Nephron progenitor cell (in vitro differentiated cells): ENCODE measurements around the gene B4GALT6.

Experiments used
- DNase-seq: peaks from one replicate; pipeline ENCODE4 v3.0.0; 2021
- H3K27ac Mint-ChIP-seq: 2 replicates; pipeline ENCODE4 v1.8.0; 2021; ENCODE audit warnings: mild to moderate bottlenecking, moderate library complexity, mixed read lengths
- H3K27me3 Mint-ChIP-seq: 2 replicates; pipeline ENCODE4 v1.8.0; 2021; ENCODE audit warnings: mild to moderate bottlenecking, low read depth, mixed read lengths; ENCODE audit not compliant: poor library complexity
- H3K36me3 Mint-ChIP-seq: 2 replicates; pipeline ENCODE4 v1.8.0; 2021; ENCODE audit warnings: low read depth, mixed read lengths
- H3K4me1 Mint-ChIP-seq: 2 replicates; pipeline ENCODE4 v1.8.0; 2021; ENCODE audit warnings: mixed read lengths
- H3K4me3 Mint-ChIP-seq: 2 replicates; pipeline ENCODE4 v1.8.0; 2021; ENCODE audit warnings: mild to moderate bottlenecking, moderate library complexity, mixed read lengths
- H3K9me3 Mint-ChIP-seq: 2 replicates; pipeline ENCODE4 v1.8.0; 2021; ENCODE audit warnings: mild to moderate bottlenecking, moderate library complexity, mixed read lengths
- TF ChIP-seq, protein P1 (sequence below): fragments of 200-600 bp; sonication (generic); IDR thresholded peaks from 2 replicates; pipeline ENCODE4 v1.5.0; 2021; ENCODE audit warnings: antibody characterized with exemption

B4GALT6 gene

DNA sequence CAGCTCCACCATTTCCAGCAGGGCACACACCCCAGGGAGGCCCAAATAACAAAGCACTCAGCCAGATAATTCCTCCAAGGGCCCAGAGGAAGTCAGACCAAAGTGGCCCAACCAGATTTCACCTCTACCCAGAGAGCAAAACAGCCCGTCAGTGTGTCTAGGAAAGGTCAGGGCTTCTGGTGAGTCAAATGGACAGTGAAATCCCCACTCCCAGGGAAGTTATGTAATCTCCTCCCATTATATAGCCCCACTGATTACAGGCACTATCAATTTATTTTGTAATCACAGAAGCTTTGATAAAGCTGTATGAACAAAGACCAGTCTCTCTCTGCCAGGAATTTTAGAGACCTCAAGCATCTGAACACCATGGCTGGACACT is 4.0 kb downstream of the B4GALT6 start:
- Mint-ChIP-seq H3K27me3 (no peaks in the 10 kb centered on the region), H3K9me3 (no peaks in the 10 kb centered on the region), H3K36me3 (no peaks in the 10 kb centered on the region), H3K4me3 (no peak overlapping the region), H3K27ac (peak overlapping the region; percentile 36), H3K4me1 (peaks cover 52% of the 10 kb centered on the region)
- DNase-seq = no peak
- TF ChIP-seq, protein P1, sequence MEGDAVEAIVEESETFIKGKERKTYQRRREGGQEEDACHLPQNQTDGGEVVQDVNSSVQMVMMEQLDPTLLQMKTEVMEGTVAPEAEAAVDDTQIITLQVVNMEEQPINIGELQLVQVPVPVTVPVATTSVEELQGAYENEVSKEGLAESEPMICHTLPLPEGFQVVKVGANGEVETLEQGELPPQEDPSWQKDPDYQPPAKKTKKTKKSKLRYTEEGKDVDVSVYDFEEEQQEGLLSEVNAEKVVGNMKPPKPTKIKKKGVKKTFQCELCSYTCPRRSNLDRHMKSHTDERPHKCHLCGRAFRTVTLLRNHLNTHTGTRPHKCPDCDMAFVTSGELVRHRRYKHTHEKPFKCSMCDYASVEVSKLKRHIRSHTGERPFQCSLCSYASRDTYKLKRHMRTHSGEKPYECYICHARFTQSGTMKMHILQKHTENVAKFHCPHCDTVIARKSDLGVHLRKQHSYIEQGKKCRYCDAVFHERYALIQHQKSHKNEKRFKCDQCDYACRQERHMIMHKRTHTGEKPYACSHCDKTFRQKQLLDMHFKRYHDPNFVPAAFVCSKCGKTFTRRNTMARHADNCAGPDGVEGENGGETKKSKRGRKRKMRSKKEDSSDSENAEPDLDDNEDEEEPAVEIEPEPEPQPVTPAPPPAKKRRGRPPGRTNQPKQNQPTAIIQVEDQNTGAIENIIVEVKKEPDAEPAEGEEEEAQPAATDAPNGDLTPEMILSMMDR = no peak

DNA sequence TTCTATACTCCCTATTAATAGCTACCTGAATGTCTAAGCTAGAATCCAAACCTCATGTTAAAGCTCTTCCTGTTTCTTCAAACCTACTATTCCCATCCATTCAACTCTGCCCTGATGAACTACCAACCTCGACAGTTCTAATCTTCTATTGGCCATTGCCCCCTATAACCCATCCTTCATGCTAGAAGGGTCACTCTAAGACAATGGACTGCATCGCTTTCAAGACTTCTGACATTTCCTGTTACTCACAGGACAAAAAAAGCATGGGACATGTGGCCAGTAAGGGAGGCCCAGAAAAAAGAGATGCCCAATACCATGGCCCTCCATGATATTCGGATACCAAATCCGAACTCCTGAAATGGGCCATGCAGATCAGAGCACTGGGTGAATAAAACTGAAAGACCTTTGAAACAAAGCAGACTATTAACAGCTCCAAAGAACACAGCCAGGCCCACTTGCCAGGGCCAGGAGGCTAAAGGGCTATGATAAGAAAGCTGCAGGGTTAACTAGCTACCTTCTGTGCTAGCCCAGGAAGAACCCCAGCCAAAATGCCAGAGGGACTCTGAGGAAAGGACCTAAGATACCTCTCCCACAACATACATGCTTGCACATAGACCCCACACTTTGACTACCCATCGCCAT is 4.5 kb downstream of the B4GALT6 start:
- H3K4me1 Mint-ChIP-seq = peaks cover 52% of the 10 kb centered on the region
- no peaks in the 10 kb centered on the region for H3K27me3 Mint-ChIP-seq
- H3K9me3 Mint-ChIP-seq = no peaks in the 10 kb centered on the region
- TF ChIP-seq, protein P1 = no peak
- DNase-seq = no peak
- peak overlapping the region; percentile 36 for H3K27ac Mint-ChIP-seq
- H3K36me3 Mint-ChIP-seq = no peaks in the 10 kb centered on the region
- H3K4me3 Mint-ChIP-seq = no peak overlapping the region

DNA sequence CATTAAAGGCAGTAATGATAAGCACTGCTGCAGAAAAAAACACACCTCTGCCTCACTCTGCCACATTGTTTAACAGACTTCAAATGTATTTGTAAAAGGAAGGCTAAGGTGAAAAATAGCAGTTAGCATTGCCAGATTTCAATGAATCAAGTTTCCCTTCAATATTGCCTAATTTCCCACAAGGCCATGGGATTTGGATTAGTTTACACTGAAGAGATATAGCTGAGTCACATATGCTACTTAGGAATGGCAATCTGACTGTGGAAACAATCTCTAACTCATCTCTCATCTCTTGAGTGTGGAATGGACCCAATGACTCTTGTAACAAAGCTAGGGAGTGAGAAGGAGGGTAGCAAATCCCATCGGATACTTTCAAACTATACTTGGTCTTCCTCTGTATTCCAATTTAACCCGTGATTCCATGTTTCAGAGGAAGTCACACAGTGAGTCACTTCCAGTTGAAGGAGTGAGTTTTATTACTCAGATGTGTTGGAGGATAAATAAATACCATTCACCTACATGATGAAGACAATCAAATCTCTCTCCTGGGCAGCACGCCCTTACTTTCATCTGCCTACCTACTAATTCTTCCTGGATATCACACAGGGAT is 5.1 kb downstream of the B4GALT6 start:
- H3K27ac Mint-ChIP-seq = no peak overlapping the region
- no peaks in the 10 kb centered on the region for H3K9me3 Mint-ChIP-seq
- TF ChIP-seq, protein P1 = no peak
- peaks cover 52% of the 10 kb centered on the region for H3K4me1 Mint-ChIP-seq
- no peak for DNase-seq
- no peaks in the 10 kb centered on the region for H3K36me3 Mint-ChIP-seq
- H3K27me3 Mint-ChIP-seq = no peaks in the 10 kb centered on the region
- H3K4me3 Mint-ChIP-seq = no peak overlapping the region

DNA sequence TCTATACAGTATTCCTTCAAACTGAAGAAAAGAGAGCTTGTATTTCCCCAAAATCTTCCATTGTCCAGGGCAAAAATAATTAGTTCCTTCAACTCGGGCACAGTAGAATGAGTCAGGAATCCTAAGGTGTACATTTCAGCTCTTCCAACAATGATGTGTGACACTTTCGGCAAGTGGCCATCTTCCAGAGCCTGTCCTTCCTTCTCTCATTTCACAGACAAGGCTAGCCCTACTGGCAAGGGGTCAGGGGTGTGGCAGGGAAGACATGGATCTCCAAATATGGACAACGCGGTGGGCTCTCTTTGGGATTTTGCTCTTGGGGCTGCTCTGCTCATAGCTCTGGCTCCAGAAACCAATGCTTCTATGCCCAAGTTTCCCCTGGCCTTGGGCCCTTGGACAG is 6.0 kb downstream of the B4GALT6 start:
- no peak overlapping the region for H3K4me3 Mint-ChIP-seq
- DNase-seq = no peak
- H3K9me3 Mint-ChIP-seq = no peaks in the 10 kb centered on the region
- no peaks in the 10 kb centered on the region for H3K36me3 Mint-ChIP-seq
- H3K4me1 Mint-ChIP-seq = peaks cover 45% of the 10 kb centered on the region
- TF ChIP-seq, protein P1 = no peak
- H3K27ac Mint-ChIP-seq = peak overlapping the region; percentile 81
- no peaks in the 10 kb centered on the region for H3K27me3 Mint-ChIP-seq

DNA sequence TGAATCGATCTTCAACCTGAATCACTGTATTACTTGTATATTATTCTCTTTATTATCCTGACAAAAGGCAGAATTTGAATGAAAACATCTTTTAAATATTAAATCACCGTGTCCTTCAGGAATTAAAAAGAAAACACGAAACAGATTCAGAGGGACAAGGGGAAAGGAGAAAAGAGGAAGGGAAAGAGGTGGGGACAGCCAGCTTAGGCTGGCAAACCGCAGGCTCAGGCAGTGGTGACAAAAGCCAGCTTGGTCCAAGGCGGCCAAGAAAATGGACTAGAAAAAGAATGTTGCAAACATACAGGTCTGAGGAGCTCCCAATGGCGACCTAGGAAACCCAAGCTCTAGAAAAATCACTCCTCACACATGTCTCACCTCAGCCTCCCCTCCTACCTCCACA is 6.8 kb downstream of the B4GALT6 start:
- H3K4me3 Mint-ChIP-seq = no peak overlapping the region
- no peaks in the 10 kb centered on the region for H3K27me3 Mint-ChIP-seq
- peak overlapping the region; percentile 43 for H3K27ac Mint-ChIP-seq
- H3K4me1 Mint-ChIP-seq = peaks cover 37% of the 10 kb centered on the region
- no peaks in the 10 kb centered on the region for H3K9me3 Mint-ChIP-seq
- no peaks in the 10 kb centered on the region for H3K36me3 Mint-ChIP-seq
- no peak for DNase-seq
- TF ChIP-seq, protein P1 = no peak

DNA sequence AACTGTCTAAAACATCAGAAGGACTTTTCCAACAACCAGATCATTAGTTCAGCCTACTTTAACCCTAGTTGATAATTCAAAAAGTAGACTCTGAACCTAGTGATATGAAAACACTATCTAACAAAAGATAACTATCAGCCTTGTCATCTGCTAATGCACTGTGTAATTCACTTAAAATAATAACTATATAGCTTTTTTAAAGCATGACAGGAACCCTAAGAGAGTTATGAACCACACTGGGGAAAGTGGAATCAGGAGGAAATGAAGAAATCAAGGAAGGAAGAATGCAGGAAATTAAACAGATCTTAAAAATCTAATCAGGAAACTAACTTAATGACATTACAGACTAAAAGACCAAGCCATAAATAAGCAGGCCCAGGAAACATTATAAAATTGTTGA is 9.0 kb downstream of the B4GALT6 start:
- TF ChIP-seq, protein P1 = no peak
- no peak overlapping the region for H3K4me3 Mint-ChIP-seq
- H3K4me1 Mint-ChIP-seq = peaks cover 18% of the 10 kb centered on the region
- H3K36me3 Mint-ChIP-seq = no peaks in the 10 kb centered on the region
- H3K9me3 Mint-ChIP-seq = no peaks in the 10 kb centered on the region
- H3K27me3 Mint-ChIP-seq = no peaks in the 10 kb centered on the region
- no peak overlapping the region for H3K27ac Mint-ChIP-seq
- DNase-seq = no peak
